HCT116 (cell line): ENCODE data around the gene MSLN. TPM values are rescaled to one million over a fixed set of nuclear protein-coding genes. Genes with fewer than 3 reads are reported as not detected.

Experiments
- ATAC-seq: fragments of 200-7000 bp; cut with Tn5 transposase; 2 replicates; pipeline ENCODE4 v1.9.1; 2020; ENCODE audit warnings: mild to moderate bottlenecking, moderate library complexity
- BruUV-seq: library from RNA; stranded (reverse); fragments of 400-500 nt; replicated peaks from 2 replicates; lab custom pipeline; 2021; lab: Mats Ljungman, UMichigan
- CTCF ChIA-PET: fragments of 300-600 bp; sonication (Branson Sonifier 250); formaldehyde crosslinking; loops from one replicate; lab custom pipeline; 2021; ENCODE audit warnings: antibody characterized with exemption; lab: Charles Lee
- POLR2A ChIA-PET: fragments of 300-600, 350-600 bp; sonication (Branson Sonifier 250); formaldehyde crosslinking; loops from one replicate; lab custom pipeline; 2021; ENCODE audit warnings: antibody characterized with exemption; lab: Charles Lee
- RAD21 ChIA-PET, 2 experiments: fragments of 300-600 bp; sonication (Branson Sonifier 250); formaldehyde crosslinking; loops; one replicate each; lab custom pipeline; 2023; ENCODE audit warnings: low total read pairs in 2 of 2; ENCODE audit not compliant: uncharacterized antibody in 2 of 2, unreplicated experiment in 2 of 2, low non-redundant PET in 1 of 2; lab: Charles Lee
- DNase-seq: peaks from one replicate; pipeline ENCODE4 v3.0.0-alpha.2; 2010; ENCODE audit warnings: low read depth, low spot score
- H2AFZ ChIP-seq: fragments of 200-600 bp; shearing (Covaris generic), sonication (generic); 2 replicates; pipeline ENCODE4 v1.6.1; 2017; ENCODE audit warnings: low read depth, mixed run types, mixed read lengths, antibody characterized with exemption, low read length; ENCODE audit not compliant: poor library complexity, severe bottlenecking
- H3K27ac ChIP-seq: 2 replicates; pipeline ENCODE4 v1.5.1; 2012; ENCODE audit warnings: low read depth, low read length
- H3K27me3 ChIP-seq: fragments of 200-600 bp; sonication (generic); 2 replicates; pipeline ENCODE4 v1.6.1; 2016; ENCODE audit warnings: mixed run types, low read length, mixed read lengths; ENCODE audit not compliant: insufficient read depth
- H3K36me3 ChIP-seq, 2 experiments: fragments of 200-500 bp in 1 of 2; fragments of 200-600 bp in 1 of 2; sonication (Bioruptor generic) in 1 of 2; sonication (generic) in 1 of 2; 2 replicates each; pipeline versions ENCODE4 v1.5.1 to v1.6.1; 2014 to 2016; ENCODE audit warnings: low read length in 2 of 2, inconsistent platforms in 1 of 2, mixed read lengths in 1 of 2, mixed run types in 1 of 2; ENCODE audit not compliant: insufficient read depth in 2 of 2, control insufficient read depth in 1 of 2
- H3K4me1 ChIP-seq, 2 experiments: fragments of 200-600 bp in 1 of 2; sonication (generic) in 1 of 2; 2 replicates each; pipeline versions ENCODE4 v1.5.1 to v1.6.1; 2012 to 2017; ENCODE audit warnings: low read length in 2 of 2, inconsistent platforms in 1 of 2, mild to moderate bottlenecking in 1 of 2, mixed read lengths in 1 of 2, mixed run types in 1 of 2, moderate library complexity in 1 of 2; ENCODE audit not compliant: insufficient read depth in 2 of 2, control insufficient read depth in 1 of 2
- H3K4me2 ChIP-seq: fragments of 200-600 bp; sonication (generic); 2 replicates; pipeline ENCODE4 v1.6.1; 2017; ENCODE audit warnings: mixed run types, low read length, mixed read lengths
- H3K4me3 ChIP-seq, 2 experiments: fragments of 200-600 bp in 1 of 2; sonication (generic) in 1 of 2; replicated peaks in 1 of 2; 2 replicates each; pipeline ENCODE4 v1.5.1; 2011 to 2016; ENCODE audit warnings: low read length in 2 of 2, control low read depth in 1 of 2, low read depth in 1 of 2, mild to moderate bottlenecking in 1 of 2, mixed read lengths in 1 of 2, mixed run types in 1 of 2
- H3K79me2 ChIP-seq: fragments of 200-600 bp; sonication (generic); 2 replicates; pipeline ENCODE4 v1.6.1; 2017; ENCODE audit warnings: mild to moderate bottlenecking, mixed run types, low read length, moderate library complexity, mixed read lengths; ENCODE audit not compliant: insufficient read depth
- H3K9ac ChIP-seq: fragments of 200-600 bp; sonication (generic); 2 replicates; pipeline ENCODE4 v1.6.1; 2016; ENCODE audit warnings: low read length, mixed read lengths
- H3K9me2 ChIP-seq: fragments of 200-600 bp; sonication (generic), shearing (Covaris generic); 2 replicates; pipeline ENCODE4 v1.6.1; 2017; ENCODE audit warnings: mixed run types, mild to moderate bottlenecking, moderate library complexity; ENCODE audit not compliant: insufficient read depth
- H3K9me3 ChIP-seq, 2 experiments: fragments of 200-500 bp in 1 of 2; fragments of 200-600 bp in 1 of 2; sonication (Bioruptor generic) in 1 of 2; sonication (generic) in 1 of 2; 2 replicates each; pipeline ENCODE4 v1.6.1; 2014 to 2017; ENCODE audit warnings: low read length in 2 of 2, mixed read lengths in 2 of 2, inconsistent platforms in 1 of 2, low read depth in 1 of 2, mild to moderate bottlenecking in 1 of 2, mixed run types in 1 of 2, moderate library complexity in 1 of 2; ENCODE audit not compliant: control insufficient read depth in 1 of 2, insufficient read depth in 1 of 2
- H4K20me1 ChIP-seq: fragments of 200-600 bp; sonication (generic), shearing (Covaris generic); 2 replicates; pipeline ENCODE4 v1.6.1; 2017; ENCODE audit warnings: mixed run types, mild to moderate bottlenecking, moderate library complexity; ENCODE audit not compliant: insufficient read depth
- ATF3 ChIP-seq: IDR thresholded peaks from 2 replicates; pipeline ENCODE4 v1.6.1; 2012
- CEBPB ChIP-seq: IDR thresholded peaks from 2 replicates; pipeline ENCODE4 v1.6.1; 2012; ENCODE audit warnings: low read depth
- CTCF ChIP-seq, 3 experiments: fragments of 200-600 bp in 1 of 3; sonication (generic) in 1 of 3; IDR thresholded peaks in 2 of 3; conservative IDR thresholded peaks in 1 of 3; 2 replicates each; pipeline ENCODE4 v1.5.1; 2012 to 2017; ENCODE audit warnings: low read depth in 2 of 3, low read length in 2 of 3, antibody characterized with exemption in 1 of 3, borderline replicate concordance in 1 of 3, control low read depth in 1 of 3, mild to moderate bottlenecking in 1 of 3, mixed read lengths in 1 of 3, mixed run types in 1 of 3, moderate library complexity in 1 of 3; ENCODE audit not compliant: insufficient read depth in 1 of 3
- EGR1 ChIP-seq: IDR thresholded peaks from 2 replicates; pipeline ENCODE4 v1.6.1; 2012; ENCODE audit warnings: low read depth
- FOSL1 ChIP-seq: IDR thresholded peaks from 2 replicates; pipeline ENCODE4 v1.6.1; 2012; ENCODE audit warnings: low read depth
- MAX ChIP-seq: IDR thresholded peaks from 2 replicates; pipeline ENCODE4 v1.6.1; 2012
- RAD21 ChIP-seq: IDR thresholded peaks from 2 replicates; pipeline ENCODE4 v1.6.1; 2012; ENCODE audit warnings: low read depth, mild to moderate bottlenecking
- REST ChIP-seq: IDR thresholded peaks from 2 replicates; pipeline ENCODE4 v1.6.1; 2012; ENCODE audit warnings: low read depth
- SRF ChIP-seq: IDR thresholded peaks from 2 replicates; pipeline ENCODE4 v1.6.1; 2012; ENCODE audit warnings: low read depth
- TCF7L2 ChIP-seq: IDR thresholded peaks from 2 replicates; pipeline ENCODE4 v1.7.0; 2011; ENCODE audit warnings: borderline replicate concordance, inconsistent platforms; ENCODE audit not compliant: insufficient read depth, insufficient read length; ENCODE audit errors: extremely low read depth
- YY1 ChIP-seq: IDR thresholded peaks from 2 replicates; pipeline ENCODE4 v1.6.1; 2011; ENCODE audit warnings: low read length, low read depth, moderate library complexity, mild to moderate bottlenecking; ENCODE audit not compliant: insufficient replicate concordance; ENCODE audit errors: extremely low read depth
- ZBTB33 ChIP-seq: IDR thresholded peaks from 2 replicates; pipeline ENCODE4 v1.6.1; 2011; ENCODE audit warnings: mild to moderate bottlenecking, low read length, moderate library complexity; ENCODE audit not compliant: insufficient replicate concordance; ENCODE audit errors: extremely low read depth
- ZFX ChIP-seq: fragments of 450-650 bp; IDR thresholded peaks from 2 replicates; pipeline ENCODE4 v1.6.1; 2017
- intact Hi-C: fragments of 100-400 bp; cut with micrococcal nuclease; formaldehyde crosslinking; loops from 2 replicates; pipeline ENCODE4 v1.10.0; 2022
- total RNA-seq: library from RNA; stranded (reverse); gene quantifications from one replicate; pipeline ENCODE4 v1.2.1, GENCODE V29; 2021; ENCODE audit not compliant: unreplicated experiment

The MSLN gene
- total RNA-seq, 1 experiment from 2014 or later = 40.9 TPM

GRCh38 chr16:782258-782657 lies 21.7 kb downstream of the MSLN start (continued):
- no peak for TF ChIP-seq CTCF (IDR thresholded peaks at IDR 0.05 in 2 of 3, conservative IDR thresholded peaks at IDR 0.05 in 1 of 3; ENCODE audit: borderline replicate concordance in 1 of 3, insufficient read depth in 1 of 3, low read depth in 2 of 3, low read length in 2 of 3)
- TF ChIP-seq TCF7L2 = no peak
- no peak for TF ChIP-seq EGR1
- no peak for TF ChIP-seq YY1
- TF ChIP-seq, all 23 proteins: peak for 0

GRCh38 chr16:782766-783403 lies 22.4 kb downstream of the MSLN start:
- no peak for DNase-seq
- no peaks in the 10 kb centered on the region for H4K20me1 ChIP-seq
- H3K9me3 ChIP-seq = no peaks in the 10 kb centered on the region
- H2AFZ ChIP-seq = no peak overlapping the region
- TF ChIP-seq REST = no peak
- no peak for TF ChIP-seq CEBPB
- TF ChIP-seq ATF3 = no peak
- TF ChIP-seq ZFX = no peak
- TF ChIP-seq ZBTB33 = no peak
- no peak for TF ChIP-seq RAD21
- TF ChIP-seq SRF = no peak
- TF ChIP-seq YY1 = no peak
- no peak for TF ChIP-seq MAX
- TF ChIP-seq FOSL1 = no peak
- no peak overlapping the region for H3K27ac ChIP-seq
- no TSS peak for BruUV-seq
- H3K79me2 ChIP-seq = peaks cover 21% of the 10 kb centered on the region
- H3K4me3 ChIP-seq = no peak overlapping the region
- ChIA-PET CTCF (no interaction called here), RAD21 (no interaction called here), POLR2A (interaction anchor here (0.7 kb wide), 1 partner anchor 10 kb away, joined by 3 read pairs; no protein-coding TSS in a partner anchor)
- no peaks in the 10 kb centered on the region for H3K9me2 ChIP-seq
- H3K4me2 ChIP-seq = no peak overlapping the region
- intact Hi-C loops = no loop called here
- H3K36me3 ChIP-seq = peaks cover 5 to 15% of the 10 kb centered on the region in 2 experiments; a peak in 3 of 4 replicates
- peaks cover 9 to 38% of the 10 kb centered on the region in 2 experiments for H3K4me1 ChIP-seq
- no peak overlapping the region for H3K9ac ChIP-seq
- ATAC-seq = no peak
- H3K27me3 ChIP-seq = no peaks in the 10 kb centered on the region
